Brain microvascular endothelial cell (primary cell): ENCODE measurements around the gene KIZ.

Source experiments
- DNase-seq: peaks from one replicate; pipeline ENCODE4 v3.0.0-alpha.2; 2020
- H3K27ac ChIP-seq: fragments of 250-450 bp; sonication (Bioruptor Pico); 2 replicates; pipeline ENCODE4 v1.5.1; 2020; ENCODE audit warnings: mild to moderate bottlenecking, moderate library complexity
- H3K27me3 ChIP-seq: fragments of 250-450 bp; sonication (Bioruptor Pico); replicated peaks from 2 replicates; pipeline ENCODE4 v1.5.1; 2020; ENCODE audit warnings: mild to moderate bottlenecking
- H3K36me3 ChIP-seq: fragments of 250-450 bp; sonication (Bioruptor Pico); replicated peaks from 2 replicates; pipeline ENCODE4 v1.5.1; 2020; ENCODE audit warnings: mild to moderate bottlenecking
- H3K4me3 ChIP-seq: 2 replicates; pipeline ENCODE4 v1.5.1; 2011; ENCODE audit warnings: low read depth, mild to moderate bottlenecking, control low read depth, low read length, moderate library complexity
- CTCF ChIP-seq: IDR thresholded peaks from 2 replicates; pipeline ENCODE4 v1.5.1; 2011; ENCODE audit warnings: low read depth, mild to moderate bottlenecking, moderate library complexity, low read length, control low read depth, inconsistent platforms; ENCODE audit errors: missing control alignments
- in situ Hi-C: cut with HindIII; loops from 2 replicates; pipeline ENCODE4 v1.10.0; 2017; ENCODE audit warnings: low sequenced_read_pairs, low pct_ligation_motif_present

The KIZ gene

GRCh38 chr20:21209668-21210067 is 83.8 kb downstream of the KIZ start:
- no peak for TF ChIP-seq CTCF
- no peak for DNase-seq
- no peaks in the 10 kb centered on the region for H3K27me3 ChIP-seq
- H3K4me3 ChIP-seq, result no peak overlapping the region
- H3K36me3 ChIP-seq, result no peaks in the 10 kb centered on the region
- in situ Hi-C loops, result no loop called here
- no peak overlapping the region for H3K27ac ChIP-seq

- H3K27ac ChIP-seq, result no peak overlapping the region
- DNase-seq, result no peak
- H3K27me3 ChIP-seq, result no peaks in the 10 kb centered on the region
- in situ Hi-C loops, result no loop called here
- H3K4me3 ChIP-seq, result no peak overlapping the region
- no peak for TF ChIP-seq CTCF
- no peaks in the 10 kb centered on the region for H3K36me3 ChIP-seq
These were observed 87.8 kb downstream of the KIZ start for GRCh38 chr20:21213691-21214090.

GRCh38 chr20:21214431-21214830 is 88.5 kb downstream of the KIZ start:
- Histone ChIP-seq H3K27me3 (no peaks in the 10 kb centered on the region), H3K27ac (no peak overlapping the region), H3K36me3 (no peaks in the 10 kb centered on the region), H3K4me3 (no peak overlapping the region)
- TF ChIP-seq CTCF, result no peak
- no peak for DNase-seq
- in situ Hi-C loops, result no loop called here

GRCh38 chr20:21219686-21220085 is 93.8 kb downstream of the KIZ start:
- Histone ChIP-seq H3K4me3 (no peak overlapping the region), H3K27ac (no peak overlapping the region), H3K27me3 (no peaks in the 10 kb centered on the region), H3K36me3 (no peaks in the 10 kb centered on the region)
- no peak for DNase-seq
- in situ Hi-C loops, result no loop called here
- no peak for TF ChIP-seq CTCF

- Histone ChIP-seq H3K27me3 (no peaks in the 10 kb centered on the region), H3K36me3 (no peaks in the 10 kb centered on the region), H3K4me3 (no peak overlapping the region), H3K27ac (no peak overlapping the region)
- in situ Hi-C loops, result no loop called here
- no peak for DNase-seq
- no peak for TF ChIP-seq CTCF
These were observed 98.3 kb downstream of the KIZ start for GRCh38 chr20:21224217-21224616.

- no peaks in the 10 kb centered on the region for H3K27me3 ChIP-seq
- H3K27ac ChIP-seq, result no peak overlapping the region
- H3K36me3 ChIP-seq, result no peaks in the 10 kb centered on the region
- H3K4me3 ChIP-seq, result no peak overlapping the region
- DNase-seq, result no peak
- TF ChIP-seq CTCF, result no peak
- in situ Hi-C loops, result no loop called here
These were observed 99.5 kb downstream of the KIZ start for GRCh38 chr20:21225215-21225947.
